ENCODE results near the gene SUPT20HL1. TPM values are rescaled to one million over a fixed set of nuclear protein-coding genes. Genes with fewer than 3 reads are reported as not detected.

Gene SUPT20HL1
- total RNA-seq, 2 experiments from 2014 or later, result not detected

DNA sequence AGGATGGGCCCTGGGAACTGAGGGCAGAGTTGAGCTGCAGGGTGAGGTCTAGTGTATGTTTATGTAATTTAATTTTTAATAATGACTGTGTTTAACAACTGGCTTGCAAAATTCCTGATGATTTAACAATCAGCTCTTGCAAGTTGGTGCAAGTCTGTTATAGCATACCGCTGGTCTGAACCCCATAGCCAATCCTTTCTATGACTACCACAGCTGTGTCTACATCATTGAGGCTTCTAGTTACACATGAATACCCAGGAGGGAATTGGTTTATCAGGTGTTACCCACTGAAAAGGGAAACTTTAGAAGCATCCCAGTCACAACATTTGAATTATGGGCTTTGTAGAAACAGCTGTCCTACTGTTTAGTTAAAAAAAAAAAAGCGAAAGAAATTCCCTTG lies 38.3 kb downstream of the SUPT20HL1 start:
- TF ChIP-seq CTCF (IDR thresholded peaks at IDR 0.05), result no peak
- ChIA-PET CTCF (interaction anchor here (4.6 kb wide), 1 partner anchor 28 kb away, joined by 30 read pairs; no protein-coding TSS in a partner anchor), POLR2A (no interaction called here)
- Mint-ChIP-seq H3K36me3 (ENCODE audit: low read depth) (no peaks in the 10 kb centered on the region), H3K4me1 (ENCODE audit: low read depth) (peaks cover 2% of the 10 kb centered on the region), H3K9me3 (no peaks in the 10 kb centered on the region), H3K4me3 (no peak overlapping the region), H3K27ac (no peak overlapping the region), H3K27me3 (peaks cover 2% of the 10 kb centered on the region)
- DNase-seq (no peak), ATAC-seq (no peak)
- intact Hi-C loops (cut with micrococcal nuclease), result no loop called here

- H3K4me3 Mint-ChIP-seq, result no peak overlapping the region
- ATAC-seq, result no peak
- TF ChIP-seq CTCF (IDR thresholded peaks at IDR 0.05), result no peak
- intact Hi-C loops (cut with micrococcal nuclease), result no loop called here
- POLR2A ChIA-PET, result no interaction called here
- H3K27ac Mint-ChIP-seq, result no peak overlapping the region
- no peaks in the 10 kb centered on the region for H3K27me3 Mint-ChIP-seq
- CTCF ChIA-PET, result interaction anchor here (1.3 kb wide), 1 partner anchor 99 kb away, joined by 5 read pairs; no protein-coding TSS in a partner anchor
- H3K36me3 Mint-ChIP-seq (ENCODE audit: low read depth), result no peaks in the 10 kb centered on the region
- no peaks in the 10 kb centered on the region for H3K9me3 Mint-ChIP-seq
- DNase-seq, result no peak
- peaks cover 2% of the 10 kb centered on the region for H3K4me1 Mint-ChIP-seq (ENCODE audit: low read depth)
Measured at GRCh38 chrX:24399550-24399949, 39.1 kb downstream of the SUPT20HL1 start.

GRCh38 chrX:24405959-24406358 lies 45.5 kb downstream of the SUPT20HL1 start:
- no peak overlapping the region for H3K4me3 Mint-ChIP-seq
- CTCF ChIA-PET, result interaction anchor here (1.8 kb wide), 2 partner anchors 10 to 93 kb away, joined by 5 to 9 read pairs; no protein-coding TSS in a partner anchor
- H3K27me3 Mint-ChIP-seq, result no peaks in the 10 kb centered on the region
- POLR2A ChIA-PET, result interaction anchor here (0.6 kb wide), 1 partner anchor 433 kb away, joined by 3 read pairs; no protein-coding TSS in a partner anchor
- H3K36me3 Mint-ChIP-seq (ENCODE audit: low read depth), result no peaks in the 10 kb centered on the region
- DNase-seq (no peak), ATAC-seq (no peak)
- no peaks in the 10 kb centered on the region for H3K9me3 Mint-ChIP-seq
- TF ChIP-seq CTCF (IDR thresholded peaks at IDR 0.05), result no peak
- no peak overlapping the region for H3K27ac Mint-ChIP-seq
- H3K4me1 Mint-ChIP-seq (ENCODE audit: low read depth), result no peaks in the 10 kb centered on the region
- intact Hi-C loops (cut with micrococcal nuclease), result no loop called here

Other genes with a start within 250 kb of the SUPT20HL1 start
- 10 to 100 TPM; 38.8 to 40.4 TPM for gene ZFX, start 210.9 kb upstream of the SUPT20HL1 start, total RNA-seq
- not detected for gene SUPT20HL2, start 46.6 kb upstream of the SUPT20HL1 start, total RNA-seq
- 10 to 100 TPM; 46.4 to 50.8 TPM for gene PDK3, start 104.6 kb downstream of the SUPT20HL1 start, total RNA-seq